A673 (cell line): ENCODE data around the gene TREML4.

Experiments
- CTCF ChIP-seq: fragments of 300-800, 200-600 bp; sonication (generic); conservative IDR thresholded peaks from 2 replicates; pipeline ENCODE4 v1.5.1; 2017; ENCODE audit warnings: low read depth, mild to moderate bottlenecking, antibody characterized with exemption, low read length, moderate library complexity, mixed read lengths
- EZH2 ChIP-seq: fragments of 200-600 bp; sonication (generic); IDR thresholded peaks from 2 replicates; pipeline ENCODE4 v1.6.1; 2017; ENCODE audit warnings: borderline replicate concordance, low read depth, mild to moderate bottlenecking, mixed read lengths, antibody characterized with exemption, low read length; ENCODE audit not compliant: poor library complexity, severe bottlenecking

- TF ChIP-seq EZH2 (no peak), CTCF (no peak)
Observed at GRCh38 chr6:41266541-41266940, 38.4 kb downstream of the TREML4 start.
